Panc1 (cell line): ENCODE measurements around the gene NPHP4. TPM values are rescaled to one million over a fixed set of nuclear protein-coding genes. Genes with fewer than 3 reads are reported as not detected.

ENCODE experiments used
- ATAC-seq: fragments of 200-7000 bp; cut with Tn5 transposase; 2 replicates; pipeline ENCODE4 v1.9.1; 2020; ENCODE audit warnings: mild to moderate bottlenecking, moderate library complexity
- BruUV-seq: library from RNA; stranded (reverse); fragments of 400-500 nt; replicated peaks from 2 replicates; lab custom pipeline; 2021; lab: Mats Ljungman, UMichigan
- CTCF ChIA-PET: fragments of 300-600 bp; sonication (Branson Sonifier 250); formaldehyde crosslinking; loops from one replicate; lab custom pipeline; 2022; ENCODE audit warnings: antibody characterized with exemption; lab: Charles Lee
- POLR2A ChIA-PET: fragments of 300-600 bp; sonication (Branson Sonifier 250); formaldehyde crosslinking; loops from one replicate; lab custom pipeline; 2022; ENCODE audit warnings: antibody characterized with exemption; lab: Charles Lee
- DNase-seq: peaks from one replicate; pipeline ENCODE4 v3.0.0-alpha.2; 2010; ENCODE audit warnings: low read depth, low spot score
- H3K27ac ChIP-seq: 2 replicates; pipeline ENCODE4 v1.5.1; 2011; ENCODE audit warnings: mild to moderate bottlenecking, low read length, inconsistent platforms
- H3K27me3 ChIP-seq: fragments of 200-500 bp; sonication (Bioruptor generic); 2 replicates; pipeline ENCODE4 v1.6.0; 2014; ENCODE audit warnings: low read length, inconsistent platforms; ENCODE audit not compliant: control insufficient read depth, insufficient read depth
- H3K36me3 ChIP-seq: fragments of 200-500 bp; sonication (Bioruptor generic); 2 replicates; pipeline ENCODE4 v1.5.1; 2014; ENCODE audit warnings: inconsistent platforms, mild to moderate bottlenecking, low read length, moderate library complexity; ENCODE audit not compliant: control insufficient read depth, insufficient read depth
- H3K4me1 ChIP-seq: 2 replicates; pipeline ENCODE4 v1.5.1; 2011; ENCODE audit warnings: inconsistent platforms, mild to moderate bottlenecking, low read length, moderate library complexity; ENCODE audit not compliant: control insufficient read depth, insufficient read depth
- H3K4me3 ChIP-seq, 2 experiments: 2 replicates each; pipeline ENCODE4 v1.5.1; 2011 to 2012; ENCODE audit warnings: low read depth in 2 of 2, low read length in 2 of 2, mild to moderate bottlenecking in 2 of 2, inconsistent platforms in 1 of 2, moderate library complexity in 1 of 2
- H3K9me3 ChIP-seq: fragments of 200-500 bp; sonication (Bioruptor generic); 2 replicates; pipeline ENCODE4 v1.5.1; 2014; ENCODE audit warnings: low read depth, mild to moderate bottlenecking, inconsistent platforms, low read length, moderate library complexity; ENCODE audit not compliant: control insufficient read depth, insufficient read depth
- POLR2AphosphoS5 ChIP-seq: IDR thresholded peaks from 2 replicates; pipeline ENCODE4 v1.6.1; 2012; ENCODE audit warnings: mild to moderate bottlenecking, low read depth, low read length, moderate library complexity
- SIN3A ChIP-seq: IDR thresholded peaks from 2 replicates; pipeline ENCODE4 v1.6.1; 2012; ENCODE audit warnings: low read depth, mild to moderate bottlenecking, low read length, moderate library complexity, borderline replicate concordance; ENCODE audit not compliant: insufficient read depth
- TCF7L2 ChIP-seq: IDR thresholded peaks from 2 replicates; pipeline ENCODE4 v1.6.1; 2011; ENCODE audit warnings: mild to moderate bottlenecking, low read depth, low read length, inconsistent platforms
- in situ Hi-C: cut with HindIII; loops from 2 replicates; pipeline ENCODE4 v1.10.0; 2016; ENCODE audit warnings: low sequenced_read_pairs, low pct_unique_long_range_greater_than_20kb
- intact Hi-C: fragments of 100-400 bp; cut with micrococcal nuclease; formaldehyde crosslinking; loops from one replicate; pipeline ENCODE4 v1.10.0; 2022; ENCODE audit not compliant: unreplicated experiment
- total RNA-seq: library from RNA; stranded (reverse); gene quantifications from one replicate; pipeline ENCODE4 v1.2.1, GENCODE V29; 2021; ENCODE audit not compliant: unreplicated experiment
- TF ChIP-seq, protein P1 (sequence below): fragments of 450-650 bp; IDR thresholded peaks from 2 replicates; pipeline ENCODE4 v1.5.1; 2017; ENCODE audit warnings: mild to moderate bottlenecking
- TF ChIP-seq, protein P2 (sequence below), 2 experiments: IDR thresholded peaks; 2 replicates each; pipeline ENCODE4 v1.6.1; 2011 to 2012; ENCODE audit warnings: low read depth in 2 of 2, control low read depth in 1 of 2, low read length in 1 of 2, mild to moderate bottlenecking in 1 of 2, moderate library complexity in 1 of 2; ENCODE audit not compliant: insufficient read depth in 1 of 2

Gene NPHP4
- total RNA-seq, 1 experiment from 2014 or later: 20.1 TPM

DNA sequence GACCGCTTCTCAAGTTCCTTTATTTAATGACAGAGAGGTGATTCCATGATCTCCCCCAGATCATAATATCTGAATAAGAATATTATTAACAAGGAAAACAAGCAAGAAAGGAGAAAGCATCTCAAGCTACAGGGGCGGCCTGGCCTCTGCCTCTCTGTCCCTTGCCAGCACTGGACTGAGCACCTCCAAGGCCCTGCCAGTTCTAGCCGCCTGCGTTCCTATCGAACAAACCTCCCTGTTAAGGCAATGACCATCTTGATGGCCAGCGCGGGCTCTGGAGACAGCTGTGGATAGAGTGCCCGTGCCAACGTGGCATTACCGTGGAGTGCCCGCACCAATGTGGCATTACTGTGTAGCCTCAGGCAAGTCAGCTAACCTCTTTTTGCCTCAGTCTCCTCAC is 84.8 kb downstream of the NPHP4 start:
- H3K4me3 ChIP-seq: no peak overlapping the region
- no peaks in the 10 kb centered on the region for H3K36me3 ChIP-seq
- CTCF ChIA-PET: no interaction called here
- DNase-seq: no peak
- H3K27me3 ChIP-seq: no peaks in the 10 kb centered on the region
- no TSS peak for BruUV-seq
- no peak overlapping the region for H3K27ac ChIP-seq
- no peak for TF ChIP-seq POLR2AphosphoS5
- no peaks in the 10 kb centered on the region for H3K9me3 ChIP-seq
- in situ Hi-C loops: no loop called here
- POLR2A ChIA-PET: no interaction called here
- intact Hi-C loops: no loop called here
- H3K4me1 ChIP-seq: no peaks in the 10 kb centered on the region
- ATAC-seq: no peak

DNA sequence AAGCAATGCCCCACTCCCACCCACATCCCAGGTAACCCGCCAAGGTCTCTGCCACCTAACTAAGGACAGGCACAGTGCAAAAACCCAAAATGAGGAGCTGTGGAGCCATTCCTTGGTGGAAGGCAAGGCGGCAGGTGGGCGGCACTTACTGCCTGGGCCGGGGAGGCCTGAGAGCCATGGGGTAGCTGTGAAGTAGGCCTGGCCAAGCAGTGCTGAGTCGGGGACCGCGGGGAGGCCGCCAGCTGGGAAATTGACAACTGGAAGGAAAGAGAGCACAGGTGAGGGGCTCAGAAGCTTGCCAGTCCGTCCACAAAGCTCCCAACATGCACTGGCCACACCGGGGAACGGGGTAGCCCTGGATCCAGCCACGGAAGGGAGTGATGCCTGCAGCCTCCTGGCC is 85.3 kb downstream of the NPHP4 start:
- Histone ChIP-seq H3K4me1 (no peaks in the 10 kb centered on the region), H3K9me3 (no peaks in the 10 kb centered on the region), H3K27me3 (no peaks in the 10 kb centered on the region), H3K36me3 (no peaks in the 10 kb centered on the region), H3K4me3 (no peak overlapping the region), H3K27ac (no peak overlapping the region)
- BruUV-seq: no TSS peak
- POLR2A ChIA-PET: interaction anchor here (0.6 kb wide), 1 partner anchor 22 kb away, joined by 8 read pairs; no protein-coding TSS in a partner anchor
- intact Hi-C loops: no loop called here
- CTCF ChIA-PET: no interaction called here
- in situ Hi-C loops: no loop called here
- no peak for TF ChIP-seq TCF7L2
- TF ChIP-seq, protein P1, sequence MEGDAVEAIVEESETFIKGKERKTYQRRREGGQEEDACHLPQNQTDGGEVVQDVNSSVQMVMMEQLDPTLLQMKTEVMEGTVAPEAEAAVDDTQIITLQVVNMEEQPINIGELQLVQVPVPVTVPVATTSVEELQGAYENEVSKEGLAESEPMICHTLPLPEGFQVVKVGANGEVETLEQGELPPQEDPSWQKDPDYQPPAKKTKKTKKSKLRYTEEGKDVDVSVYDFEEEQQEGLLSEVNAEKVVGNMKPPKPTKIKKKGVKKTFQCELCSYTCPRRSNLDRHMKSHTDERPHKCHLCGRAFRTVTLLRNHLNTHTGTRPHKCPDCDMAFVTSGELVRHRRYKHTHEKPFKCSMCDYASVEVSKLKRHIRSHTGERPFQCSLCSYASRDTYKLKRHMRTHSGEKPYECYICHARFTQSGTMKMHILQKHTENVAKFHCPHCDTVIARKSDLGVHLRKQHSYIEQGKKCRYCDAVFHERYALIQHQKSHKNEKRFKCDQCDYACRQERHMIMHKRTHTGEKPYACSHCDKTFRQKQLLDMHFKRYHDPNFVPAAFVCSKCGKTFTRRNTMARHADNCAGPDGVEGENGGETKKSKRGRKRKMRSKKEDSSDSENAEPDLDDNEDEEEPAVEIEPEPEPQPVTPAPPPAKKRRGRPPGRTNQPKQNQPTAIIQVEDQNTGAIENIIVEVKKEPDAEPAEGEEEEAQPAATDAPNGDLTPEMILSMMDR: no peak
- TF ChIP-seq, protein P2, sequence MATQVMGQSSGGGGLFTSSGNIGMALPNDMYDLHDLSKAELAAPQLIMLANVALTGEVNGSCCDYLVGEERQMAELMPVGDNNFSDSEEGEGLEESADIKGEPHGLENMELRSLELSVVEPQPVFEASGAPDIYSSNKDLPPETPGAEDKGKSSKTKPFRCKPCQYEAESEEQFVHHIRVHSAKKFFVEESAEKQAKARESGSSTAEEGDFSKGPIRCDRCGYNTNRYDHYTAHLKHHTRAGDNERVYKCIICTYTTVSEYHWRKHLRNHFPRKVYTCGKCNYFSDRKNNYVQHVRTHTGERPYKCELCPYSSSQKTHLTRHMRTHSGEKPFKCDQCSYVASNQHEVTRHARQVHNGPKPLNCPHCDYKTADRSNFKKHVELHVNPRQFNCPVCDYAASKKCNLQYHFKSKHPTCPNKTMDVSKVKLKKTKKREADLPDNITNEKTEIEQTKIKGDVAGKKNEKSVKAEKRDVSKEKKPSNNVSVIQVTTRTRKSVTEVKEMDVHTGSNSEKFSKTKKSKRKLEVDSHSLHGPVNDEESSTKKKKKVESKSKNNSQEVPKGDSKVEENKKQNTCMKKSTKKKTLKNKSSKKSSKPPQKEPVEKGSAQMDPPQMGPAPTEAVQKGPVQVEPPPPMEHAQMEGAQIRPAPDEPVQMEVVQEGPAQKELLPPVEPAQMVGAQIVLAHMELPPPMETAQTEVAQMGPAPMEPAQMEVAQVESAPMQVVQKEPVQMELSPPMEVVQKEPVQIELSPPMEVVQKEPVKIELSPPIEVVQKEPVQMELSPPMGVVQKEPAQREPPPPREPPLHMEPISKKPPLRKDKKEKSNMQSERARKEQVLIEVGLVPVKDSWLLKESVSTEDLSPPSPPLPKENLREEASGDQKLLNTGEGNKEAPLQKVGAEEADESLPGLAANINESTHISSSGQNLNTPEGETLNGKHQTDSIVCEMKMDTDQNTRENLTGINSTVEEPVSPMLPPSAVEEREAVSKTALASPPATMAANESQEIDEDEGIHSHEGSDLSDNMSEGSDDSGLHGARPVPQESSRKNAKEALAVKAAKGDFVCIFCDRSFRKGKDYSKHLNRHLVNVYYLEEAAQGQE (IDR thresholded peaks at IDR 0.05; ENCODE audit: insufficient read depth in 1 of 2, low read depth in 2 of 2, low read length in 1 of 2): no peak
- no peak for TF ChIP-seq SIN3A
- TF ChIP-seq POLR2AphosphoS5: no peak
- no peak for DNase-seq
- no peak for ATAC-seq

DNA sequence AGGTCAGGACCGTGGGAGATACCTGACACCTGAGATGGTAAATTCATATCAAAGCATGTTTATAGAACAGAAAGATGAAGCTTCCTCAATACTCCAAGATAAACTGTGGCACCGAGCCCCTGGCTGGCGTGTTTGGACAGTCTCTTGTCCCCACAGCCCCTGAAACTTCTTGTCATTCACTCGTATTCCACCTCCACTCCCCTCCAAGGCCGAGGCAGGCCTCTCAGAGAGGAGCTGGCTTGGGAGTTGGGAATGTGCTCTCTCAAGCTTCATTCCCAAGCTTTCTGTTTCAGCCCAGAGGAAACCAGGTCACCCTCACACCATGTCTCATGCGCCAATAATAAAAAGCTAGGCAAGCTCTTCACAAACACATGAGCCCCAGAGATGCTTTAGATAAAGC is 86.1 kb downstream of the NPHP4 start:
- no peak overlapping the region for H3K4me3 ChIP-seq
- H3K9me3 ChIP-seq: no peaks in the 10 kb centered on the region
- BruUV-seq: no TSS peak
- POLR2A ChIA-PET: no interaction called here
- CTCF ChIA-PET: no interaction called here
- no peak overlapping the region for H3K27ac ChIP-seq
- TF ChIP-seq TCF7L2 (no peak), POLR2AphosphoS5 (no peak), SIN3A (no peak)
- TF ChIP-seq, protein P2 (IDR thresholded peaks at IDR 0.05; ENCODE audit: insufficient read depth in 1 of 2, low read depth in 2 of 2, low read length in 1 of 2): no peak
- TF ChIP-seq, protein P1: no peak
- intact Hi-C loops (no loop called here), in situ Hi-C loops (no loop called here)
- no peaks in the 10 kb centered on the region for H3K36me3 ChIP-seq
- no peaks in the 10 kb centered on the region for H3K4me1 ChIP-seq
- ATAC-seq: no peak
- no peak for DNase-seq
- H3K27me3 ChIP-seq: no peaks in the 10 kb centered on the region
